Epithelial cell of proximal tubule (primary cell): ENCODE measurements around the gene DCTN3. TPM values are rescaled to one million over a fixed set of nuclear protein-coding genes. Genes with fewer than 3 reads are reported as not detected.

Source experiments
- DNase-seq: peaks from one replicate; pipeline ENCODE4 v3.0.0-alpha.2; 2011; ENCODE audit warnings: low read depth
- H3K4me3 ChIP-seq: 2 replicates; pipeline ENCODE4 v1.5.1; 2011; ENCODE audit warnings: low read depth, mild to moderate bottlenecking, low read length
- CTCF ChIP-seq: conservative IDR thresholded peaks from 2 replicates; pipeline ENCODE4 v1.5.1; 2012; ENCODE audit warnings: low read depth, mild to moderate bottlenecking, low read length
- total RNA-seq: library from RNA; depleted of rRNA; stranded (reverse); fragments of >200 nt; gene quantifications from 2 replicates; pipeline ENCODE4 v1.2.3, GENCODE V29; 2015

The DCTN3 gene
- total RNA-seq, 1 donor from 2014 or later, result 90.6 TPM

GRCh38 chr9:34606190-34606589, 14.1 kb downstream of the DCTN3 start:
- no peak for DNase-seq
- no peak overlapping the region for H3K4me3 ChIP-seq
- no peak for TF ChIP-seq CTCF

- no peak for DNase-seq
- H3K4me3 ChIP-seq, result no peak overlapping the region
- peak; percentile 96 for TF ChIP-seq CTCF
These were observed 16.6 kb downstream of the DCTN3 start for GRCh38 chr9:34603610-34604231.

GRCh38 chr9:34601937-34602573, 18.2 kb downstream of the DCTN3 start:
- DNase-seq, result no peak
- no peak for TF ChIP-seq CTCF

GRCh38 chr9:34600908-34601307, 19.4 kb downstream of the DCTN3 start:
- no peak for DNase-seq
- H3K4me3 ChIP-seq, result no peak overlapping the region
- no peak for TF ChIP-seq CTCF

More at GRCh38 chr9:34601937-34602573, 18.2 kb downstream of the DCTN3 start:
- H3K4me3 ChIP-seq, result no peak overlapping the region

- TF ChIP-seq CTCF, result no peak
- no peak overlapping the region for H3K4me3 ChIP-seq
- no peak for DNase-seq
These were observed 20.7 kb downstream of the DCTN3 start for GRCh38 chr9:34599546-34599945.

GRCh38 chr9:34594177-34594576, 26.1 kb downstream of the DCTN3 start:
- no peak overlapping the region for H3K4me3 ChIP-seq
- TF ChIP-seq CTCF, result no peak
- DNase-seq, result no peak
